IMR-90 (cell line): ENCODE measurements around the gene CDK17. TPM values are rescaled to one million over a fixed set of nuclear protein-coding genes. Genes with fewer than 3 reads are reported as not detected.

Experiments
- ATAC-seq: fragments of 200-7000 bp; cut with Tn5 transposase; 2 replicates; pipeline ENCODE4 v1.9.1; 2020; ENCODE audit warnings: low read depth, mild to moderate bottlenecking, moderate library complexity
- BruUV-seq: library from RNA; stranded (reverse); fragments of 400-500 nt; replicated peaks from 2 replicates; lab custom pipeline; 2021; lab: Mats Ljungman, UMichigan
- CTCF ChIA-PET: fragments of 300-600 bp; formaldehyde crosslinking; extraction: SDS; loops from one replicate; lab custom pipeline; 2021; ENCODE audit warnings: antibody characterized with exemption; lab: Yijun Ruan, JAX
- POLR2A ChIA-PET: fragments of 300-600 bp; sonication (Branson Sonifier 250); formaldehyde crosslinking; loops from one replicate; lab custom pipeline; 2022; ENCODE audit warnings: antibody characterized with exemption; ENCODE audit not compliant: unreplicated experiment; lab: Charles Lee
- DNase-seq: peaks from one replicate; pipeline ENCODE4 v3.0.0; 2013
- H2AFZ ChIP-seq: replicated peaks from 2 replicates; pipeline ENCODE3; 2013; ENCODE audit warnings: low read length, mild to moderate bottlenecking; ENCODE audit not compliant: poor library complexity
- H2AK5ac ChIP-seq: 2 replicates; pipeline ENCODE4 v1.6.1; 2013; ENCODE audit warnings: low read depth, low read length, inconsistent platforms
- H2AK9ac ChIP-seq: replicated peaks from 2 replicates; pipeline ENCODE3; 2013; ENCODE audit warnings: mild to moderate bottlenecking, low read depth, low read length, moderate library complexity; ENCODE audit not compliant: poor library complexity
- H2BK120ac ChIP-seq: 2 replicates; pipeline ENCODE4 v1.6.1; 2013; ENCODE audit warnings: low read depth, low read length, inconsistent platforms
- H2BK15ac ChIP-seq: 3 replicates; pipeline ENCODE4 v1.6.1; 2013; ENCODE audit warnings: low read depth, low read length, inconsistent platforms
- H2BK20ac ChIP-seq: 2 replicates; pipeline ENCODE4 v1.6.1; 2013; ENCODE audit warnings: low read depth, mild to moderate bottlenecking, inconsistent platforms, low read length, moderate library complexity
- H2BK5ac ChIP-seq: 2 replicates; pipeline ENCODE4 v1.6.1; 2013; ENCODE audit warnings: mild to moderate bottlenecking, low read depth, low read length, inconsistent platforms; ENCODE audit not compliant: poor library complexity, severe bottlenecking
- H3K14ac ChIP-seq: replicated peaks from 2 replicates; pipeline ENCODE4 v1.6.1; 2013; ENCODE audit warnings: low read depth, low read length, inconsistent platforms
- H3K18ac ChIP-seq: 2 replicates; pipeline ENCODE4 v1.6.1; 2013; ENCODE audit warnings: low read depth, low read length, control low read depth
- H3K23ac ChIP-seq: 2 replicates; pipeline ENCODE4 v1.6.1; 2013; ENCODE audit warnings: low read depth, low read length, inconsistent platforms
- H3K27ac ChIP-seq: 2 replicates; pipeline ENCODE4 v1.5.1; 2013; ENCODE audit warnings: mild to moderate bottlenecking, control low read depth, low read length; ENCODE audit not compliant: insufficient read depth
- H3K27me3 ChIP-seq: 2 replicates; pipeline ENCODE4 v1.6.1; 2013; ENCODE audit warnings: low read length; ENCODE audit not compliant: control insufficient read depth, insufficient read depth
- H3K36me3 ChIP-seq: 2 replicates; pipeline ENCODE4 v1.6.1; 2013; ENCODE audit warnings: low read length, mixed read lengths; ENCODE audit not compliant: control insufficient read depth, insufficient read depth
- H3K4ac ChIP-seq: 2 replicates; pipeline ENCODE4 v1.6.1; 2013; ENCODE audit warnings: low read depth, low read length, inconsistent platforms
- H3K4me1 ChIP-seq: 2 replicates; pipeline ENCODE4 v1.6.1; 2013; ENCODE audit warnings: low read length, mixed read lengths; ENCODE audit not compliant: control insufficient read depth, insufficient read depth
- H3K4me2 ChIP-seq: 2 replicates; pipeline ENCODE4 v1.6.1; 2013; ENCODE audit warnings: low read depth, mild to moderate bottlenecking, control low read depth, low read length, moderate library complexity
- H3K4me3 ChIP-seq: 2 replicates; pipeline ENCODE4 v1.5.1; 2013; ENCODE audit warnings: low read depth, mild to moderate bottlenecking, control low read depth, low read length, moderate library complexity; ENCODE audit not compliant: insufficient read depth
- H3K56ac ChIP-seq: 2 replicates; pipeline ENCODE4 v1.6.1; 2013; ENCODE audit warnings: low read length, inconsistent platforms; ENCODE audit not compliant: insufficient read depth; ENCODE audit errors: extremely low read depth
- H3K79me1 ChIP-seq, 2 experiments: 2 replicates each; pipeline ENCODE4 v1.6.1; 2013; ENCODE audit warnings: low read length in 2 of 2, inconsistent platforms in 1 of 2, low read depth in 1 of 2
- H3K9ac ChIP-seq: 2 replicates; pipeline ENCODE4 v1.6.1; 2013; ENCODE audit warnings: low read depth, low read length, control low read depth
- H3K9me1 ChIP-seq: 2 replicates; pipeline ENCODE4 v1.6.1; 2013; ENCODE audit warnings: low read length, inconsistent platforms; ENCODE audit not compliant: insufficient read depth
- H3K9me3 ChIP-seq: 2 replicates; pipeline ENCODE4 v1.6.1; 2013; ENCODE audit warnings: low read length; ENCODE audit not compliant: control insufficient read depth, insufficient read depth
- H4K20me1 ChIP-seq: 2 replicates; pipeline ENCODE4 v1.6.1; 2013; ENCODE audit warnings: low read length, inconsistent platforms; ENCODE audit not compliant: insufficient read depth
- H4K5ac ChIP-seq: 2 replicates; pipeline ENCODE4 v1.6.1; 2013; ENCODE audit warnings: mild to moderate bottlenecking, low read depth, low read length, control low read depth
- H4K8ac ChIP-seq, 2 experiments: 2 replicates each; pipeline ENCODE4 v1.6.1; 2013; ENCODE audit warnings: low read depth in 2 of 2, low read length in 2 of 2, control low read depth in 1 of 2, inconsistent platforms in 1 of 2
- H4K91ac ChIP-seq: 2 replicates; pipeline ENCODE4 v1.6.1; 2013; ENCODE audit warnings: low read depth, low read length, inconsistent platforms; ENCODE audit not compliant: insufficient read depth
- CEBPB ChIP-seq: IDR thresholded peaks from 2 replicates; pipeline ENCODE4 v1.6.1; 2012; ENCODE audit warnings: low read depth, low read length, improper control_type of control experiment
- FOS ChIP-seq: fragments of 150-350 bp; IDR thresholded peaks from 2 replicates; pipeline ENCODE4 v1.6.1; 2016; ENCODE audit warnings: low read depth, low read length
- NFE2L2 ChIP-seq: fragments of 150-350 bp; IDR thresholded peaks from 2 replicates; pipeline ENCODE4 v1.6.1; 2016; ENCODE audit warnings: low read depth, mild to moderate bottlenecking, low read length
- RCOR1 ChIP-seq: IDR thresholded peaks from 2 replicates; pipeline ENCODE4 v1.6.1; 2012; ENCODE audit warnings: mild to moderate bottlenecking, low read length, improper control_type of control experiment; ENCODE audit not compliant: insufficient replicate concordance
- SMC3 ChIP-seq: fragments of 150-350 bp; IDR thresholded peaks from 2 replicates; pipeline ENCODE4 v1.6.1; 2016; ENCODE audit warnings: low read depth, mild to moderate bottlenecking, antibody characterized with exemption, low read length, moderate library complexity
- WGBS, 2 experiments: methylation state at CpG; one replicate each; pipeline versions ENCODE4 v1.1.5 to v1.1.7; 2013; ENCODE audit warnings: missing lambda C conversion rate in 2 of 2; ENCODE audit not compliant: insufficient read length in 1 of 2; ENCODE audit errors: extremely low coverage in 2 of 2; 5-methylcytosine and 5-hydroxymethylcytosine counted together
- dilution Hi-C: fragments of 300-500 bp; cut with HindIII; formaldehyde crosslinking; loops from one replicate; pipeline ENCODE4 v1.14.3; 2018; ENCODE audit warnings: low sequenced_read_pairs; ENCODE audit not compliant: unreplicated experiment
- in situ Hi-C: fragments of 300-500 bp; cut with MboI; formaldehyde crosslinking; loops from 3 replicates; pipeline ENCODE4 v1.14.3; 2019; ENCODE audit warnings: low sequenced_read_pairs, inconsistent platforms, mixed read lengths
- intact Hi-C: fragments of 100-400 bp; cut with micrococcal nuclease; formaldehyde crosslinking; loops from 2 replicates; pipeline ENCODE4 v1.10.0; 2022
- polyA plus RNA-seq, 3 experiments: library from polyadenylated mRNA; depleted of rRNA; stranded (reverse); fragments of >200 nt; gene quantifications; 2 replicates each; pipeline ENCODE4 v1.2.3, GENCODE V29; 2012; ENCODE audit warnings: low replicate concordance in 1 of 3
- total RNA-seq: library from RNA; depleted of rRNA; stranded (reverse); fragments of >200 nt; gene quantifications from 2 replicates; pipeline ENCODE4 v1.2.3, GENCODE V29; 2012
- TF ChIP-seq, protein P1 (sequence below): fragments of 150-350 bp; IDR thresholded peaks from 2 replicates; pipeline ENCODE4 v1.6.1; 2016; ENCODE audit warnings: low read depth, mild to moderate bottlenecking, low read length, moderate library complexity, borderline replicate concordance
- TF ChIP-seq, protein P2 (sequence below): fragments of 150-350 bp; IDR thresholded peaks from 2 replicates; pipeline ENCODE4 v1.6.1; 2017; ENCODE audit warnings: mild to moderate bottlenecking, antibody characterized with exemption, low read length, low read depth

Gene CDK17
- total and polyA plus RNA-seq, 2 of the 4 experiments (the other 2 are of a cell fraction), result 14.5 to 50.2 TPM

DNA sequence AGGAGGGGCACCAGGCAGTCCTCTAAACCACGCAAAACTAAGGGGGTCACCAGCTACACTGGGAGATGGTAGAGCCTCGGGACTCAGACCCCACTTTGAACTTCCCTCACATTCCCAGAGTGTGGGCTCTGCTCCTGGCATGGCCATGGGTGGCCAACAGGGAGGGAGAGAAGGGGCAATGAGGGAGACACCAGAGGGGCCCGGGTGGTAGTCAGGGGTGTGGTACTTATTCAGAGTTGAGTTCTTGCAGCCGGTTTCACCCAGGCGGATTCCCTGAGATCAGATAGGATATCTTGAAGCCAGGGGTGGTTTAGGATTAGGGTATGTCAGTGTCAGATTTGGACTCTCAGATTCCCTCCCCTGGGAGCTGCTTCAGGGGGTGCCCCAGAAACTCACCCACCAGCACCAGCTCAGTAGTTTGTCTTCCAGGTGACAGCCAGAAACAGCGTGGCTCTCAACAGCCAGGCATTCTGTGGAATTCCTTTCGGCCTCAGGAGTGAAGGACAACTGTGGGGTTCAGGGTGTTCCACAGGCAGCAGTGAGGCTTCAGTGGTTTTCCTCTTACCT is 150.0 kb downstream of the CDK17 start:
- Histone ChIP-seq H3K27ac (no peak overlapping the region), H2AK5ac (no peak overlapping the region; the same call in 1 of the 2 replicates), H2AFZ (no peak overlapping the region), H4K8ac (no peak overlapping the region), H2BK20ac (no peak overlapping the region), H3K23ac (no peak overlapping the region), H2AK9ac (no peak overlapping the region), H3K14ac (no peak overlapping the region), H3K27me3 (no peaks in the 10 kb centered on the region), H3K4me2 (no peak overlapping the region), H2BK15ac (no peak overlapping the region), H3K56ac (no peak overlapping the region), H3K9ac (no peak overlapping the region), H2BK5ac (no peak overlapping the region), H4K91ac (no peak overlapping the region), H3K18ac (no peak overlapping the region), H4K20me1 (peaks cover 56% of the 10 kb centered on the region), H3K79me1 (peaks cover 37 to 94% of the 10 kb centered on the region in 2 experiments), H3K4me1 (peaks cover 11% of the 10 kb centered on the region), H2BK120ac (no peak overlapping the region), H4K5ac (no peak overlapping the region), H3K9me3 (no peaks in the 10 kb centered on the region), H3K9me1 (peaks cover 25% of the 10 kb centered on the region), H3K36me3 (peaks cover 40% of the 10 kb centered on the region), H3K4ac (no peak overlapping the region), H3K4me3 (no peak overlapping the region)
- dilution Hi-C loops, result no loop called here
- no CpG with 5 or more reads among the region's 7 CpGs for WGBS, 2 experiments
- in situ Hi-C loops, result no loop called here
- intact Hi-C loops, result no loop called here
- ChIA-PET POLR2A (no interaction called here), CTCF (interaction anchor here (0.7 kb wide), 1 partner anchor 251 kb away, joined by 3 read pairs; no protein-coding TSS in a partner anchor)
- BruUV-seq, result no TSS peak
- ATAC-seq (no peak), DNase-seq (no peak)
- no peak for TF ChIP-seq NFE2L2
- no peak for TF ChIP-seq RCOR1
- TF ChIP-seq FOS, result no peak
- no peak for TF ChIP-seq SMC3
- TF ChIP-seq, protein P1, sequence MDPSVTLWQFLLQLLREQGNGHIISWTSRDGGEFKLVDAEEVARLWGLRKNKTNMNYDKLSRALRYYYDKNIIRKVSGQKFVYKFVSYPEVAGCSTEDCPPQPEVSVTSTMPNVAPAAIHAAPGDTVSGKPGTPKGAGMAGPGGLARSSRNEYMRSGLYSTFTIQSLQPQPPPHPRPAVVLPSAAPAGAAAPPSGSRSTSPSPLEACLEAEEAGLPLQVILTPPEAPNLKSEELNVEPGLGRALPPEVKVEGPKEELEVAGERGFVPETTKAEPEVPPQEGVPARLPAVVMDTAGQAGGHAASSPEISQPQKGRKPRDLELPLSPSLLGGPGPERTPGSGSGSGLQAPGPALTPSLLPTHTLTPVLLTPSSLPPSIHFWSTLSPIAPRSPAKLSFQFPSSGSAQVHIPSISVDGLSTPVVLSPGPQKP, result no peak
- TF ChIP-seq, protein P2, sequence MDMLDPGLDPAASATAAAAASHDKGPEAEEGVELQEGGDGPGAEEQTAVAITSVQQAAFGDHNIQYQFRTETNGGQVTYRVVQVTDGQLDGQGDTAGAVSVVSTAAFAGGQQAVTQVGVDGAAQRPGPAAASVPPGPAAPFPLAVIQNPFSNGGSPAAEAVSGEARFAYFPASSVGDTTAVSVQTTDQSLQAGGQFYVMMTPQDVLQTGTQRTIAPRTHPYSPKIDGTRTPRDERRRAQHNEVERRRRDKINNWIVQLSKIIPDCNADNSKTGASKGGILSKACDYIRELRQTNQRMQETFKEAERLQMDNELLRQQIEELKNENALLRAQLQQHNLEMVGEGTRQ, result no peak
- no peak for TF ChIP-seq CEBPB
